H9 (cell line): ENCODE results near the gene AJUBA. TPM values are rescaled to one million over a fixed set of nuclear protein-coding genes. Genes with fewer than 3 reads are reported as not detected.

ENCODE experiments used
- DNase-seq: peaks from one replicate; pipeline ENCODE4 v3.0.0-alpha.2; 2017
- H2AFZ ChIP-seq: one replicate; pipeline ENCODE4 v1.6.1; 2013; ENCODE audit warnings: mild to moderate bottlenecking, low read length, control low read depth, moderate library complexity
- H2AK5ac ChIP-seq: 2 replicates; pipeline ENCODE4 v1.6.1; 2013; ENCODE audit warnings: low read length, control low read depth, mixed read lengths; ENCODE audit not compliant: insufficient read length
- H2BK120ac ChIP-seq: one replicate; pipeline ENCODE4 v1.6.1; 2013; ENCODE audit warnings: low read depth, mild to moderate bottlenecking, low read length, control low read depth, inconsistent platforms; ENCODE audit not compliant: poor library complexity, severe bottlenecking
- H2BK12ac ChIP-seq: 2 replicates; pipeline ENCODE4 v1.6.1; 2013; ENCODE audit warnings: low read length, control low read depth, mixed read lengths, low read depth; ENCODE audit not compliant: insufficient read length
- H2BK15ac ChIP-seq: 2 replicates; pipeline ENCODE4 v1.6.1; 2013; ENCODE audit warnings: low read depth, low read length, control low read depth
- H2BK20ac ChIP-seq: one replicate; pipeline ENCODE4 v1.6.1; 2013; ENCODE audit warnings: low read depth, mild to moderate bottlenecking, low read length, control low read depth, inconsistent platforms; ENCODE audit not compliant: poor library complexity, severe bottlenecking
- H2BK5ac ChIP-seq: 2 replicates; pipeline ENCODE4 v1.6.1; 2013; ENCODE audit warnings: low read length, control low read depth, mixed read lengths; ENCODE audit not compliant: insufficient read length
- H3K14ac ChIP-seq: 2 replicates; pipeline ENCODE4 v1.6.1; 2013; ENCODE audit warnings: low read length, control low read depth; ENCODE audit not compliant: insufficient read depth
- H3K18ac ChIP-seq: 2 replicates; pipeline ENCODE4 v1.6.1; 2013; ENCODE audit warnings: low read depth, mild to moderate bottlenecking, mixed read lengths, low read length, control low read depth; ENCODE audit not compliant: insufficient read length
- H3K23ac ChIP-seq: 2 replicates; pipeline ENCODE4 v1.6.1; 2013; ENCODE audit warnings: low read length, control low read depth, mixed read lengths, low read depth; ENCODE audit not compliant: insufficient read length
- H3K23me2 ChIP-seq: 2 replicates; pipeline ENCODE4 v1.6.1; 2013; ENCODE audit warnings: low read depth, mild to moderate bottlenecking, mixed read lengths, low read length, control low read depth; ENCODE audit not compliant: insufficient read length, poor library complexity, severe bottlenecking
- H3K27ac ChIP-seq: 2 replicates; pipeline ENCODE4 v1.5.1; 2013; ENCODE audit warnings: low read length, control low read depth, mixed read lengths, low read depth; ENCODE audit not compliant: insufficient read length
- H3K27me3 ChIP-seq: 2 replicates; pipeline ENCODE4 v1.6.1; 2013; ENCODE audit warnings: low read length, control low read depth, inconsistent platforms; ENCODE audit not compliant: insufficient read depth
- H3K4ac ChIP-seq: 2 replicates; pipeline ENCODE4 v1.6.1; 2013; ENCODE audit warnings: low read depth, mild to moderate bottlenecking, control low read depth, inconsistent platforms, low read length, moderate library complexity
- H3K4me1 ChIP-seq: 2 replicates; pipeline ENCODE4 v1.6.1; 2013; ENCODE audit warnings: low read length, control low read depth, inconsistent platforms; ENCODE audit not compliant: insufficient read depth
- H3K4me2 ChIP-seq: 2 replicates; pipeline ENCODE4 v1.6.1; 2013; ENCODE audit warnings: low read length, control low read depth, mixed read lengths; ENCODE audit not compliant: insufficient read length, insufficient read depth
- H3K56ac ChIP-seq: 2 replicates; pipeline ENCODE4 v1.6.1; 2013; ENCODE audit warnings: low read depth, mild to moderate bottlenecking, mixed read lengths, low read length, control low read depth; ENCODE audit not compliant: insufficient read length
- H3K79me1 ChIP-seq: 2 replicates; pipeline ENCODE4 v1.6.1; 2013; ENCODE audit warnings: low read depth, mild to moderate bottlenecking, moderate library complexity, low read length, control low read depth, inconsistent platforms; ENCODE audit not compliant: insufficient read depth, poor library complexity, severe bottlenecking
- H3K79me2 ChIP-seq: 2 replicates; pipeline ENCODE4 v1.6.1; 2013; ENCODE audit warnings: low read length, control low read depth, inconsistent platforms; ENCODE audit not compliant: insufficient read depth
- H3K9ac ChIP-seq: 2 replicates; pipeline ENCODE4 v1.6.1; 2013; ENCODE audit warnings: low read length, control low read depth, mixed read lengths; ENCODE audit not compliant: insufficient read length; ENCODE audit errors: extremely low read depth
- H3K9me3 ChIP-seq: one replicate; pipeline ENCODE4 v1.6.1; 2013; ENCODE audit warnings: low read depth, low read length, inconsistent platforms; ENCODE audit not compliant: control insufficient read depth
- H3T11ph ChIP-seq: one replicate; pipeline ENCODE4 v1.6.1; 2013; ENCODE audit warnings: mild to moderate bottlenecking, low read length, control low read depth, inconsistent platforms
- H4K20me1 ChIP-seq: one replicate; pipeline ENCODE4 v1.6.1; 2013; ENCODE audit not compliant: control insufficient read depth, insufficient read length, insufficient read depth
- H4K5ac ChIP-seq: 2 replicates; pipeline ENCODE4 v1.6.1; 2013; ENCODE audit warnings: low read depth, mild to moderate bottlenecking, mixed read lengths, low read length, control low read depth; ENCODE audit not compliant: insufficient read length
- H4K8ac ChIP-seq: replicated peaks from 2 replicates; pipeline ENCODE4 v1.6.1; 2013; ENCODE audit warnings: low read length, control low read depth, mixed read lengths, low read depth; ENCODE audit not compliant: insufficient read length
- H4K91ac ChIP-seq: 2 replicates; pipeline ENCODE4 v1.6.1; 2013; ENCODE audit warnings: low read depth, mild to moderate bottlenecking, moderate library complexity, mixed read lengths, low read length, control low read depth; ENCODE audit not compliant: insufficient read length
- H3K27ac Mint-ChIP-seq, 3 experiments: 2 replicates in 2 of 3; 3 replicates in 1 of 3; pipeline ENCODE4 v1.8.0; 2020 to 2021; ENCODE audit warnings: mixed read lengths in 3 of 3, mild to moderate bottlenecking in 1 of 3, moderate library complexity in 1 of 3
- H3K27me3 Mint-ChIP-seq: 2 replicates; pipeline ENCODE4 v1.8.0; 2021; ENCODE audit warnings: low read depth, mild to moderate bottlenecking, moderate library complexity, mixed read lengths
- H3K36me3 Mint-ChIP-seq, 3 experiments: 2 replicates in 2 of 3; 3 replicates in 1 of 3; pipeline ENCODE4 v1.8.0; 2020 to 2021; ENCODE audit warnings: low read depth in 3 of 3, mixed read lengths in 3 of 3; ENCODE audit not compliant: insufficient read depth in 1 of 3
- H3K4me1 Mint-ChIP-seq, 2 experiments: 2 replicates each; pipeline ENCODE4 v1.8.0; 2020; ENCODE audit warnings: mixed read lengths in 2 of 2
- H3K4me3 Mint-ChIP-seq, 2 experiments: 2 replicates in 1 of 2; 3 replicates in 1 of 2; pipeline ENCODE4 v1.8.0; 2020 to 2021; ENCODE audit warnings: mild to moderate bottlenecking in 2 of 2, mixed read lengths in 2 of 2, moderate library complexity in 1 of 2
- H3K9me3 Mint-ChIP-seq, 2 experiments: 2 replicates in 1 of 2; 3 replicates in 1 of 2; pipeline ENCODE4 v1.8.0; 2020; ENCODE audit warnings: mild to moderate bottlenecking in 2 of 2, mixed read lengths in 2 of 2, moderate library complexity in 1 of 2
- CTCF ChIP-seq: fragments of 200-600 bp; sonication (generic); conservative IDR thresholded peaks from 3 replicates; pipeline ENCODE4 v1.8.0; 2021; ENCODE audit warnings: antibody characterized with exemption, mild to moderate bottlenecking
- WGBS: extraction: QIAGEN DNeasy Blood & Tissue Kit; methylation state at CpG from one replicate; pipeline ENCODE4 v1.1.7; 2013; ENCODE audit warnings: missing lambda C conversion rate, low lambda C conversion rate, mixed read lengths; ENCODE audit not compliant: insufficient read length; ENCODE audit errors: extremely low coverage; 5-methylcytosine and 5-hydroxymethylcytosine counted together
- total RNA-seq: library from RNA; stranded (reverse); gene quantifications from 2 replicates; pipeline ENCODE4 v1.2.1, GENCODE V29; 2021

Gene AJUBA
- total RNA-seq, 1 experiment from 2014 or later, result 44.9 TPM

GRCh38 chr14:22986508-22987054, 4.2 kb upstream of the AJUBA start:
- Histone ChIP-seq H2BK120ac (no peak overlapping the region), H3K4me1 (no peaks in the 10 kb centered on the region; the same call in 1 of the 2 replicates), H3K18ac (no peak overlapping the region), H3K27me3 (no peaks in the 10 kb centered on the region), H3K23ac (no peak overlapping the region), H3K56ac (no peak overlapping the region), H4K5ac (no peak overlapping the region), H3K4me2 (no peak overlapping the region), H3K4ac (no peak overlapping the region), H3K79me1 (no peaks in the 10 kb centered on the region), H2BK15ac (no peak overlapping the region), H2AK5ac (no peak overlapping the region), H2BK5ac (no peak overlapping the region), H3K14ac (no peak overlapping the region), H3K9ac (no peak overlapping the region), H3K79me2 (no peaks in the 10 kb centered on the region), H3K23me2 (peaks cover 7% of the 10 kb centered on the region), H3K9me3 (no peaks in the 10 kb centered on the region), H2AFZ (no peak overlapping the region), H2BK12ac (no peak overlapping the region), H4K20me1 (peaks cover 3% of the 10 kb centered on the region), H4K91ac (no peak overlapping the region), H3T11ph (no peak overlapping the region), H3K27ac (no peak overlapping the region), H2BK20ac (no peak overlapping the region), H4K8ac (no peak overlapping the region)
- peak; percentile 94 for TF ChIP-seq CTCF
- DNase-seq, result peak; percentile 85
- peaks cover 0 to 12% of the 10 kb centered on the region in 2 experiments; a peak in 2 of 5 replicates for H3K9me3 Mint-ChIP-seq
- H3K27me3 Mint-ChIP-seq, result no peaks in the 10 kb centered on the region; the same call in 1 of the 2 replicates
- WGBS, result no CpG with 5 or more reads among the region's 5 CpGs
- H3K36me3 Mint-ChIP-seq, result peaks cover 5 to 24% (median 10%) of the 10 kb centered on the region in 3 experiments; a peak in 6 of 7 replicates
- H3K27ac Mint-ChIP-seq, result no peak overlapping the region
- H3K4me1 Mint-ChIP-seq, result no peaks in the 10 kb centered on the region; a peak in 1 of 4 replicates
- no peak overlapping the region for H3K4me3 Mint-ChIP-seq
